SIG-M5 (cell line): ENCODE measurements around the gene ABLIM1.

Experiments
- DNase-seq: peaks from one replicate; lab custom pipeline; 2025; lab: John Stamatoyannopoulos, UW

The ABLIM1 gene

GRCh38 chr10:114576716-114577115 is 81.4 kb downstream of the ABLIM1 start:
- no peak for DNase-seq

- no peak for DNase-seq
Observed at GRCh38 chr10:114576132-114576487, 82.0 kb downstream of the ABLIM1 start.

GRCh38 chr10:114575417-114576131 is 82.5 kb downstream of the ABLIM1 start:
- DNase-seq: no peak

GRCh38 chr10:114573330-114574045 is 84.6 kb downstream of the ABLIM1 start:
- no peak for DNase-seq

GRCh38 chr10:114571316-114571999 is 86.6 kb downstream of the ABLIM1 start:
- no peak for DNase-seq

GRCh38 chr10:114566064-114566463 is 92.0 kb downstream of the ABLIM1 start:
- DNase-seq: no peak

GRCh38 chr10:114565066-114565465 is 93.0 kb downstream of the ABLIM1 start:
- DNase-seq: no peak

GRCh38 chr10:114561008-114561523 is 97.0 kb downstream of the ABLIM1 start:
- DNase-seq: no peak

- DNase-seq: no peak
Observed at GRCh38 chr10:114560144-114560543, 97.9 kb downstream of the ABLIM1 start.

- no peak for DNase-seq
Observed at GRCh38 chr10:114559636-114560035, 98.4 kb downstream of the ABLIM1 start.

- no peak for DNase-seq
Observed at GRCh38 chr10:114557854-114558253, 100.2 kb downstream of the ABLIM1 start.

- no peak for DNase-seq
Observed at GRCh38 chr10:114556236-114557122, 101.6 kb downstream of the ABLIM1 start.

GRCh38 chr10:114553436-114553835 is 104.6 kb downstream of the ABLIM1 start:
- no peak for DNase-seq

GRCh38 chr10:114552050-114552449 is 106.0 kb downstream of the ABLIM1 start:
- DNase-seq: no peak

GRCh38 chr10:114551636-114551972 is 106.5 kb downstream of the ABLIM1 start:
- DNase-seq: no peak

- no peak for DNase-seq
Observed at GRCh38 chr10:114550756-114551635, 107.1 kb downstream of the ABLIM1 start.

GRCh38 chr10:114548662-114549061 is 109.4 kb downstream of the ABLIM1 start:
- DNase-seq: no peak

- no peak for DNase-seq
Observed at GRCh38 chr10:114547514-114547913, 110.6 kb downstream of the ABLIM1 start.

- no peak for DNase-seq
Observed at GRCh38 chr10:114547056-114547455, 111.0 kb downstream of the ABLIM1 start.

GRCh38 chr10:114545819-114546218 is 112.3 kb downstream of the ABLIM1 start:
- DNase-seq: no peak

GRCh38 chr10:114545071-114545470 is 113.0 kb downstream of the ABLIM1 start:
- no peak for DNase-seq
